ENCODE data around the gene PTPN6.

The PTPN6 gene

GRCh38 chr12:6957151-6957701 lies 6.1 kb downstream of the PTPN6 start:
- DNase-seq, result no peak

- no peak for DNase-seq
Measured at GRCh38 chr12:6957741-6958608, 6.8 kb downstream of the PTPN6 start.

GRCh38 chr12:6958609-6959057 lies 7.5 kb downstream of the PTPN6 start:
- no peak for DNase-seq

- DNase-seq, result no peak
Measured at GRCh38 chr12:6959058-6959804, 8.1 kb downstream of the PTPN6 start.

GRCh38 chr12:6959805-6960592 lies 8.8 kb downstream of the PTPN6 start:
- DNase-seq, result no peak

GRCh38 chr12:6960593-6961277 lies 9.6 kb downstream of the PTPN6 start:
- DNase-seq, result peak; percentile 40

GRCh38 chr12:6961278-6961694 lies 10.1 kb downstream of the PTPN6 start:
- DNase-seq, result peak; percentile 55

- DNase-seq, result peak; percentile 76
Measured at GRCh38 chr12:6961695-6962284, 10.6 kb downstream of the PTPN6 start.

GRCh38 chr12:6962285-6963015 lies 11.3 kb downstream of the PTPN6 start:
- no peak for DNase-seq

GRCh38 chr12:6963016-6963731 lies 12.0 kb downstream of the PTPN6 start:
- no peak for DNase-seq

GRCh38 chr12:6963791-6964413 lies 12.7 kb downstream of the PTPN6 start:
- DNase-seq, result no peak

- DNase-seq, result no peak
Measured at GRCh38 chr12:6964605-6965025, 13.5 kb downstream of the PTPN6 start.

- DNase-seq, result peak; percentile 78
Measured at GRCh38 chr12:6965026-6965661, 14.0 kb downstream of the PTPN6 start.

GRCh38 chr12:6965714-6966113 lies 14.6 kb downstream of the PTPN6 start:
- no peak for DNase-seq

- DNase-seq, result no peak
Measured at GRCh38 chr12:6966351-6966750, 15.2 kb downstream of the PTPN6 start.

- DNase-seq, result no peak
Measured at GRCh38 chr12:6967651-6968100, 16.5 kb downstream of the PTPN6 start.

- DNase-seq, result no peak
Measured at GRCh38 chr12:6968426-6968825, 17.3 kb downstream of the PTPN6 start.

GRCh38 chr12:6970096-6970527 lies 19.0 kb downstream of the PTPN6 start:
- DNase-seq, result no peak

GRCh38 chr12:6974180-6974579 lies 23.0 kb downstream of the PTPN6 start:
- no peak for DNase-seq
